AML-193 (cell line): ENCODE results near the gene RFX1.
"Not testable (repeated sequence)": the region's sequence is repeated elsewhere in the genome, so short reads cannot be mapped to it uniquely, and the experiment has no call there.

ENCODE experiments used
- DNase-seq, 2 experiments: peaks; one replicate each; lab custom pipeline; 2025; lab: John Stamatoyannopoulos, UW

The RFX1 gene

DNA sequence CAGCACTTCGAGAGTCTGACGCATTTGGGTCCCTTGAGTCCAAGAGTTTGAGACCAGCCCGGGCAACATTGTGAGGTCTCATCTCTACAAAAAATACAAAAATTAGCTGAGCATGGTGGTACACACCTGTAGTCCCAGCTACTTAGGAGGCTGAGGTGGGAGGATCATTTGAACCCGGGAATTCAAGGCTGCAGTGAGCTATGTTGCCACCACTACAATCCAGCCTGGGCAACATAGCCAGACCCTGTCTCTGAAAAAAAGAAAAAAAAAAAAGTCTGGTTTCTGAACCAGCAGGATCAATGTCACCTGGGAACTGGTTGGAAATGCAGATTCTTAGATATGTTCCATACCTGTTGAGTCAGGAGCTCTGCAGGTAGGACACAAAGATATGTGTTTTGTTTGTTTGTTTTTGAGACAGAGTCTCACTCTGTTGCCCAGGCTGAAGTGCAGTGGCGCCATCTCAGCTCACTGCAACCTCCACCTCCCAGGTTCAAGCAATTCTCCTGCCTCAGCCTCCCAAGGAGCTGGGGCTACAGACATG, 20.6 kb upstream of the RFX1 start:
- DNase-seq, result not testable (repeated sequence)

DNA sequence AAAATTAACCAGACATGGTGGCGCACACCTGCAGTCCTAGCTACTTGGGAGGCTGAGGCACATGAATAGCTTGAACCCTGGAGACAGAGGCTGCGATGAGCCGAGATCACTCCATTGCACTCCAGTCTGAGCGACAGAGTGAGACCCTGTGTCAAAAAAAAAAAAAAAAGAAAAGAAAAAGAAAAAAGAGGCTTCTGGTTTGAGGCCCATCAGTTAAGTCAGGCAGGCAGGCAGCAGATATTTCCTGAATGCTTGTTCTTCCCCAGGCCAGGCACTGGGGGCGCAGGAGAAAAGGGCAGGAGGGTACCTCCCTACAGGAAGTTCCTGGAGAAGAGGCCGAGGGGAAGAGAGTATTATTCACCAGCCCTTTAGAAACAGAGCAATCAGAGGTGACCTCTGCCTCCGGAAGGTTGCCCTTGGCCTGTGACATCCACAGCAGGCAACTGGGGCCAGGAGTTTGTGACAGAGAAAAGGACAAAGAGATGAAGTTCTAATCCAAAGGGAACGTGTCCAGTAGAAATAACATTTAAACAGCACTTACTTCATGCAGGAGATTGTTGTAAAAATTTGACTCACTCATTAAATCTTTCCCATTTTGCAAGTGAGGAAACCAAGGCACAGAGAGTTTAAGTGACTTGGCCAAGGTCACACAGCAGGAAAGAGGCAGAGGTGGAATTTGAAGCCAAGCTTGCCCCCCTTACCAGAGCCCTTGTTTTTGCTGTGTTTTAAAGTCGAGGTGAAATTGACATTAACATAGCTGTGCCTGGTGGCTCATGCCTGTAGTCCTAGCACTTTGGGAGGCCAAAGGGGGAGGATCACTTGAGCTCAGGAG, 17.5 kb upstream of the RFX1 start:
- peak; percentile 49 to 52 for DNase-seq

DNA sequence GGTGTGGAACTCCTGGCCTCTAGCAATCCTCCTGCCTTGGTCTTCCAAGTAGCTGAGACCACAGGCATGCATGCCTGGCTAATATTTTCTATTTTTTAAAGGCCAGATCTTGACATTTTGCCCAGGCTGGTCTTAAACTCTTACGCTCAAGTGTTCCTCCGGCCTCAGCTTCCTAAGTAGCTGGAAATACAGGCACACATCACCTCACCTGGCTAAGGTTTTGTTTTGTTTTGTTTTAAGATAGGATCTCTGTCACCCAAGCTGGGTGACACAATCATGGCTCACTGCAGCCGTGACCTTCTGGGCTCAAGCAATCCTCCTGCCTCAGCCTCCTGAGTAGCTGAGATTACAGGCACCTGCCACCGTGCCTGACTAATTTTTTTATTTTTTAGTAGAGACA, 16.3 kb upstream of the RFX1 start:
- no peak for DNase-seq

DNA sequence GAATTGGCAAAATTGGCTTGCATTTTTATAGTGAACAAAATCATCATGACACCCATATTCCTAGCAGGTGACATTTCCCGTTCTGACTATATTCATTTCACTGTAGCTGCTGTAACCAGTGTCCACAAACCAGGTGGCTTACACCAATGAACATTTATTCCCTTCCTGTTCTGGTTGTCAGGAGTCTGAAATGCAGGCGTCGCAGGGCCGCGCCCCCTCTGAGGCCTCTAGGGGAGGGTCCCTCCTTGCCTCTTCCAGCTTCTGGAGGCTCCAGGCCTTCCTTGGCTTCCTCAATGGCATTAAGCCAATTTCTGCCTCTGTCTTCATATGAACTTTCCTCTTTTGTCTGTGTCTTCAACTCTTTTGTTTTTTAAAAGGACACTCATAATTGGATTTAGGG, 15.4 kb upstream of the RFX1 start:
- no peak for DNase-seq

DNA sequence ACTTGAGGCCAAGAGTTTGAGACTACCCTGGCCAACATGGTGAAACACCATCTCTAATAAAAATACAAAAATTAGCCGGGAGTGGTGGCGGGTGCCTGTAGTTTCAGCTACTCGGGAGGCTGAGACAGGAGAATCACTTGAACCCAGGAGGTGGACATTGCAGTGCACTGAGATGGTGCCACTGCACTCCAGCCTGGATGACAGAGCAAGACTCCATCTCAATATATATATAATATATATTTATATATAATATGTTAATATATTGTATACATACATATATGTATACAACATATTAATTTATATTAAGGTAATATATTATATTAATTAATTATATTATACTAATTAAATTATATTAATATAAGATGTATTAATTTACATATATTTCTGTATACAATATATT, 13.6 kb upstream of the RFX1 start:
- DNase-seq, result not testable (repeated sequence)

DNA sequence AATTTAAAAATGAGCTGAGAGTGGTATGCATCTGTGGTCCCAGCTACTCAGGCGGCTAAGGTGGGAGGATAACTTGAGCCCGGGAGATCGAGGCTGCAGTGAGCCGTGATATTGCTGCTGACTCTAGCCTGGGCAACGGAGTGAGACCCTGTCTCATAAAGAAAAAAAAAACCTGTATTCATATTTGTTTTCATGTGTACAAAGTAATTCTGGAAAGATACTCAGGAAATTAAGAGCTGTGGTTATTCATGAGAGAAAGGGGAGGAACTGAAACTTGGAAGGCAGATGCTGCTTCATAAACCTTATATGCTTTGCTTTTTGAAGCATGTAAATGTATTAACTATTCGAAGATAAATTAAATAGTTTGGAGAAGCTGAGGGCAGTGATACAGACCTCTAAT, 13.0 kb upstream of the RFX1 start:
- DNase-seq, result no peak

DNA sequence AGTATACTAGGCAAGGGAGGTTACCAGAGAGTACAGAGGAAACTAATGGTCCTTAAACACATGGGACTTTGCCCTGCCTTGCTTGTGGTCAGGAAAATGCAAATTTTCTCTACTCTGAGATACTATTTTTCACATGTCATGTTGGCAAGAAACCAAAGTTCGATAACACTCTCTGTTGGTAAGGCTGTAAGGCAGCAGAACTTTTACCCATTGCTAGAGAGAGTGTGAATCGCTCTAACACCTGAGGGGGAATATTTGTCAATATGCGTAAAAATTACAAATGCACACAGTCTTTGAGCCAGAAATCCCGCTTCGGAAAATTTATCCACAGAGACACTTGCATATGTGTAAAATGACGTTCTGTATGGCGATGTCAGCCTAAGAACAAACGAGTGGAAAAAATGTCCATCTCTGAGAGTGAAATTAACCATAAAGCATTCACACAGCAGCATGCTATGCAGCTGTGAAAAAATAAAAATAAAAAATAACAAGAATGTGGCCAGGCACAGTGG, 9.5 kb upstream of the RFX1 start:
- no peak for DNase-seq

DNA sequence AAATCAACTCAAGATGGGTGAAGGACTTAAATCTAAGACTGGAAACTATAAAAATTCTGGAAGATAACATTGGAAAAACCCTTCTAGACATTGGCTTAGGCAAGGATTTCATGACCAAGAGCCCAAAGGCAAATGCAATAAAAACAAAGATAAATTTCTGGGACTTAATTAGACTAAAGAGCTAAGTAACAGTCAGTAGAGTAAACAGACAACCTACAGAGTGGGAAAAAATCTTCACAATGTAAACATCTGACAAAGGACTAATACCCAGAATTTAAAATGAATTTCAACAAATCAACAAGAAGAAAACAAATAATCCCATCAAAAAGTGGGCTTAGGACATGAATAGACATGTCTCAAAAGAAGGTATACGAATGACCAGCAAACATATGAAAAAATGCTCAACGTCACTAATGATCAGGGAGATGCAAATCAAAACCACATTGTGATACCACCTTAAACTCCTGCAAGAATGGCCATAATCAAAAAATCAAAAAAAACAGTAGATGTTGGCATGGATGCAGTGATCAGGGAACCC, 6.3 kb upstream of the RFX1 start:
- DNase-seq, result no peak

DNA sequence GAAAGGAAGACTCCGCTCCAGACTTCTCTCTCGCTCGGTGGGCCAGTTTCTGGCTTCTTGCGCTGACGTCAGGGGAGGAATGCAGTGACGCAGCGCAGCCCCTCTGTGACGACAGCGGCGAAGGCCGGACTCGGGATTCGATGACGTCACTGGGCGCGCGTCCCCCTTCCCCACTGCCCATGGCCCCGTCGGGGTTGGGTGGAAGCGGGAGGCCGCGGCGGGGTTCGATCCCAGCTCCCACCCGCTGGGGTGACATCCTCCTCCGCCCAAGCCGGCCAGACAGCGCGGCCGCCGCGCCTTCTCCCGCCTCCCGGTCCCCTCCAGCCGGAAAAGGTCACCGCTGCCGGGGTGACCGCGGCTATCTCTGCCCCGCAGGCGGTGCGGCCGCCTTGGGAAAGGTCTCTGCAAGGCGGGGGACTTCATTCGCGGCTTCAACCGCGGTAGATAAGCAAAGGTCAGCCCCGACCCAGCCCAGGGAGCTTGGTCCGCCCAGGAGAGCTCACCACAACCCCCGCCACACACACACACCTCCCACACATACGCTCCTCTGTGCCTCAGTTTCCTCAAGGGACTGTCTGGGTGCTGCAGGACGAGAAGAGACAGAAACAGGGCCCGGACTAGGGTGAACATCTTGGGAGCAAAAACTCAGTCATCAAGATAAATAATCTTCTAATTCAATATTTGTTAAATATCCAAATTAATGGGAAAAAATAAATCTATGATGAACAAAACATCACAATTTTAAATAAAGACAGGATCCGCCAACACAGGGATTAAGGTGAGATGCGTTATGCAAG, 844 bp upstream of the RFX1 start:
- DNase-seq, result no peak

DNA sequence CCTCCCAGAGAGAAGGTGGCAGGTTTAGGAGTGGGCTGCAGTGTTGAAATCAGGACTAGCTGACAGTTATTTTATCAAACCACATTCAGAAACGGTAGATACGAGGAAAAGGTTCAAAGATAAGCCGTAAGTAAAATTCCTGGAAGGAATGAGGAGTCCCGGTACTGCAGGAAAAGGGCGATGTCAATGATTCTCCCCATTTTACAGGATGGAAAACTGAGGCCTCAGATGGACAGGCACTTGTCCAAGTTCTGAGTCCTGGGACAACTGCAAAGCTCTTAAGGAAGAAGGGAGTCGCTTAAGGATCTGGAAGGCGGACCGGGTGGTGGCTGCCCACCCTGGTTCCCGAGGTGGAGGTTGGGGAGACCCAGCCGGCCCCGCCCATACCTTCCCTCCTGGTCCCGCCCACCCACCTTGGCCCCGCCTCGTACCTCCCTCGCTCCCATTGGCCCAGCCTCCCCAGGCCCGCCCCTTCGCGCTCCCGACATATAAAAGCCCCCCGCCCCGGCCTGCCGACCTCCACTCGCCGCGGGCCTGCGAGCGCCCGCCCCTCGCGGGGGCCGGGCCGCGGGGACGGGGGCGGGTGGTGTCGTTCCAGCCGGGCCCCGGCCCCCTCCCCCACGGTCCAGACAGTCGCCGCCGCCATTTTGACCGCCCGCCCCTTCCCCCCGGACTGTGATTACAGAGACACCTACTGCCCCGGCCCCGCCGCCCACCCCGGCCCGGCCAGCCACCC, 603 bp downstream of the RFX1 start:
- DNase-seq, result peak; percentile 54 to 64

DNA sequence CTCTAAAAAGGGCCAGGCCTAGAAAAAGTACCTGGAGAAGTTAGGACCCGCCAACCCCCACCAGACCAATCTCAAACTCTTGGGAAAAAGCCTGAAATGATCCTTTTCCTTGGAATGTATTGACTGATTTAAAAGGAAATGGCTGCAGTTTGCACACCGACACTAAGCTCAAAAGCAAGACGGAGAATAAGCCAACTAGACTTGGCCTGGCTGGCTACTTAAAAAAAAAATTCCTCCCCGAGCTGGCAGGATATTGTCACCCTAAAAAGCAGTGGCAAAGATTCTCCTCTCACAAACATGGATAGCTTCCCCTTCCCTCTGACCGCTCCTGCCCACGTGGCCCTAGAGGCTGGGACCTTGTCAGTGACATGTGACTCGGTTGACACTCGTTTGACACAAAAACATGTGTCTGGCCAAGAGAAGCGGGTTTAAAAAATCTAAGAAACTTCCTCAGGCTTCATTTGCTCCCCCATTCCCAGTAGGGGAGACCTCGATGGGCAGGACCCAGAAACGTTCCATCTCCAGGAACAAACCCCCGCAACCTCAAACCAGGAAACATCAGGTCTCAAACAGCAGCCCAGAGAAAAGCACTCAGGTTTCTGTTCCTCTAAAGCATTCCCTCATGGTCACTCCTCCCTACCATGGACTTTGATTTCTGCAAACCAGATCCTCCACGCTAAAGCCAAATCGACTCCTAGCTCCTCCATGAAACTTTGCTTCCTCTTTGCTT, 1.3 kb downstream of the RFX1 start:
- DNase-seq, result peak; percentile 55 to 62

DNA sequence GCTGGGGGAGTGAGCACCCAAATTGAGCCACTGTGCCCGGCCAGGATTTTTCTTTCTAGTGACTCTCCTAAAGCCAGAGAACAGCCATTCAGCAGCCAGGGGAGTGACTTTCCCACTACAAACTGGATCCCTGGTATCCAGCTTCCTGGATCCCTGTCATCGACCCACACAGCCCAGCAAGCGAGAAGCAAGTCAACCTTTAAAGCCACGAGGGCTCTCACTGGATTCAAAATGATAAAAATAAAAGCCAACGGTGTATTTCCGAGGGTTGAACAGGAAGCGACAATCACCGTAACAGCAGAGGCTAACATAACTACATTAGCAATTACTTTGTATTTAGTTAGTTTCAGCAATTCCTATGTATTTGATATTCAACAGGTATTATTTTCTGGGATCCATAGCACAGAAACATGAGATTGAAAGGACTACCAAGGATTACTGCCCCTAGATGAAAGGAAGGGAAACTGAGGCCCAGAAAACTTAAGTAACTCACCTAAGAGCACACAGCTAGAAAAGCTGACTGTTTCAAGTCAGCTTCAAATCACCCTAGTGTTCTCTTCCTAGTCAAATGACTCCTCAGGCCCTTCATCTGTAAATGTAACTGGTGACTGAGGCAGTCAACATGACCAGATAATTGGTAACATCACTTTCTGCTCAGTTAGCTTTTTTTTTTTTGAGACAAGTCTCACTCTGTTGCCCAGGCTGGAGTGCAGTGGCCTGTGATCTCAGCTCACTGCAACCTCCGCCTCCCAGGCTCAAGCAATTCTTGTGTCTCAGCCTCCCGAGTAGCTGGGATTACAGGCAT, 2.7 kb downstream of the RFX1 start:
- no peak for DNase-seq

DNA sequence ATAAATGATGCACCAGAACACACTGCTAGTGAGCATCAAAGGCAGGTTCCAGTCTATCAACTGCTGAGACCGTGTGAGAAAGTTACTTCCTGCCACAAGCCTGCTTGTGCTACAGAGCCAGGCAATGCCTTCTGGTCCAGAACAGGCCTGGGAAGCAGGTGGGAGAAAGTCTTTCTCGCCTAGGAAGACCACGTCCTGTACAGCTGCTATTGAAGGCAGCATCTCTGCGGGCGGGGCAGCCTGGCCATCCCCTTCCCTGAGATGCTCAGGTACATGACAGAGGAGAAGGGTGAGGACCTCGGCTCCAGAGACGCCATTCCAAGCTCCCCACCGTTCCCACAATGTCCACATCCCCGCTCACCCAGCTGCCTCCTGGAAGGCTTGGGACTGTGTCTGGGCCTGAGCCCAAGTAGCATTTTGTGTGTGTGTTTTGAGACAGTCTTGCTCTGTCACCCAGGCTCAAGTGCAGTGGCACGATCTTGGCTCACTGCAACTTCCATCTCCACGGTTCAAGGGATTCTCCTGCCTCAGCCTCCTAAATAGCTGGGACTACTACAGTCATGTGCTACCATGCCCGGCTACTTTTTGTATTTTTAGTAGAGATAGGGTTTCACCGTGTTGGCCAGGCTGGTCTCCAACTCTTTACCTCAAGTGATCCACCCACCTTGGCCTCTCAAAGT, 3.4 kb downstream of the RFX1 start:
- no peak for DNase-seq

DNA sequence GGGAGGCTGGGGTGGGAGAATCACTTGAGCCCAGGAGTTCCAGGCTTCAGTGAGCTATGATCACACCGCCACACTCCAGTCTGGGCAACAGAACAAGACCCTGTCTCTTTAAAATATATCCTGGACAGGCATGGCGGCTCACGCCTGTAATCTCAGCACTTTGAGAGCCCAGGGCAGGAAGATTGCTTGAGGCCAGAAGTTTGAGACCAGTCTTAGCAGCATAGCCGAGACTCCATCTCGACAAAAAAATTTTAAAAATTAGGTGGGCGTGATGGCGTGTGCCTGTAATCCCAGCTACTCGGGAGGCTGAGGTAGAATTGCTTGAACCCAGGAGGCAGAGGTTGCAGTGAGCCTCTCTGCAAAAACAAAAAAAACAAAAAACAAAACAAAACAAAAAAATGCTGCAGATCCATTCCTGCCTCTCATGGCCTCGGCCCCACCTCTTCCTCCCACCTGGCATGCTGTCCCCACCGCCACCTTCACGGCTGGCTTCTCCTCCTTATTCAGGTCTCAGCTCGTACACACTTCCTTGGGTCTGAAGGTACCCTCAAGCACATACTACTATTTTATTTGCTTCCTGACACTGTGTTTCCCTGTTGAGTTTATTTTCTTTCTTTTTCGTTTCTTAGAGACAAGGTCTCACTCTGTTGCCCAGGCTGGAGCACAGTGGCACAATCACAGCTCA, 5.3 kb downstream of the RFX1 start:
- no peak for DNase-seq

DNA sequence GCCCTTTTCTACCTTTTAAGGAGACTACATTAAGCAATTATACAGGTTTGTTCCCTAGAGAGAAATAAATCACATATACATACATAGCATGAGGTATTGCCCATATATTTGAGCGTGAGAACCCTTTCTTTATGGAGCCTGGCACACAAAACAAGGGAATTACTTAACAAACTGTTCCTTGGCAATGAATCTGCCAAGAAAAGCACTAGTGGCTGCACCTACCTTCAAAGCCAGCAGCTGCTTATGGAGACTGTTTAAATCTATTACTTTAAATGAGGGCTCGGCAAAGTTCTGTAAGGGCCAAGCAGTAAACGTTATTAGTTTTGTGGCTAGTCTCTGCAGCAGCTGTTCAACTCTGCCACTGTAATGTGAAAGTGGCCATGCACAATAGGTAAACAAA, 7.0 kb downstream of the RFX1 start:
- DNase-seq, result no peak

DNA sequence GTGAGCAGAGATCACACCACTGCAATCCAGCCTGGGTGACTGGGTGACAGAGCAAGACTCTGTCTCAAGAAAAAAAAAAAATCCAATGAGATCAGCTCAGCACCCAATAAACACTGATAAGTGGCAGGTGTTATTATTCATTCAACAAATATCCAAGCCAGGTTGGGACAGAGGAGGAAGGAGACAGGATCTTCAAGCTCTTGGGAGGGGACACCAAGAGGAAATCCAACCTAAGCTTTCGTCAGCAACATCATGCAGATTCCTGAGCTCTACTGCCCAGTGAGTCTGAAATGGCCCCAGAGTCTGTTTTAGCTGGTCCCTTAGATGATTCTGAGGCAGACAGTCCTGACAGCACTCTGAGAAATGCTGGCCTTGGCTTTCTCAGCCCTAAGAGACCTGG, 7.7 kb downstream of the RFX1 start:
- no peak for DNase-seq

DNA sequence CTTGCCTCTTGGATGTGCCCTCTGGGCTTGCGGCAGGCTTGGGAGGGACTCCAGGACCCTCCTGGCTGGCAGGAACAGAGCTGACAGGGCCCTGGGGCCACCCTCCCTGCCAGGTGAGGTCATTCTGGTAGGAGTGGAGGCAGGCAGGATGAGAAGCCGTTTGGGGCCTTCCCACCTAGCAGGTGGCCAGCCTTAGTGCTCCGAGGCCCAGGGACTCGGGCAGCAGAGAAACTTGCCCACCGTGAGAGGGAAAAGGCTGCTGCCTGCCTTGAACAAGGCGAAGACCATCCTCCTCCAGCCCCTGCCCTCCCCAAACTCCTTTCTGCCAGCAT, 8.5 kb downstream of the RFX1 start:
- no peak for DNase-seq

DNA sequence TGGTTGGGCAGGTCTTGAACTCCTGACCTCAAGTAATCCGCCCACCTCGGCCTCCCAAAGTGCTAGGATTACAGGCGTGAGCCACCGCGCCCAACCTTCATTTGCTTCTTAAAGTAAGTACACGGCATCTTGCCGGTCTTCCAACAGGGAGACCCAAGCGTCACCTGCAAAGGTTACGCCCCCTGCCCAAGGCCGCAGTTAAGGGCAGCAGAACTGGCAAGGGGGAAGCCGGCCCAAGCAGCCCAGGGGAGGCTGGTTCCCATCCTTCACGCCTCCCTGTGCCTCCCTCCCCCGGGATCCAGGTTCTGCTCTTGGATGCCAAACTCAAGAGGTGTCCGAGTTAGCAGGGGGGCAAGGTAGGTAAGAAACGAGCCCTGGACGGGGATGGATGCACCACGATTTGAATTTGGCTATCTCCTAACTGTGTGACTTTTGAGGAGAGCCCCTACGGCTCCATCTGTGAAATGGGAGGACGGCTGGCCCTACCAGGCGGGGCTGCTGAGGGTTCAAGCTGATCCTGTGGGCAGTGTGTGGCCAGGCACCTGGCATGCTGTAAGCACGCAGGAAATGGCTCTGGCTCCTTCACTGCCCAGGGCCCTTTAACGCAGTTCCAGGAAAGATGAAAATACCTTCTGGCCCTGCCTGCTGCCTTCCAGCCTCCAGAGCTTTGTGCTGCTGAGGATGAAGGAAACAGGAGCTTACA, 9.0 kb downstream of the RFX1 start:
- DNase-seq, result no peak
